ENCODE results near the gene C1QTNF12.

C1QTNF12 gene

GRCh38 chr1:1205769-1206375, 40.6 kb downstream of the C1QTNF12 start:
- Histone ChIP-seq H3K4me3 (ENCODE audit: low read depth in 1 of 2, low read length in 1 of 2) (no peak overlapping the region), H3K4me1 (ENCODE audit: control insufficient read depth in 1 of 2, insufficient read depth in 1 of 2, low read depth in 1 of 2, low read length in 1 of 2) (peaks cover 0 to 3% of the 10 kb centered on the region in 2 experiments), H3K27ac (no peak overlapping the region), H3K9me3 (no peaks in the 10 kb centered on the region), H3K27me3 (peaks cover 97% of the 10 kb centered on the region), H3K36me3 (no peaks in the 10 kb centered on the region)
- TF ChIP-seq CTCF (IDR thresholded peaks at IDR 0.05) = no peak

GRCh38 chr1:1204998-1205768, 41.3 kb downstream of the C1QTNF12 start:
- no peak for TF ChIP-seq CTCF (IDR thresholded peaks at IDR 0.05)
- no peaks in the 10 kb centered on the region for H3K36me3 ChIP-seq
- no peak overlapping the region for H3K4me3 ChIP-seq (ENCODE audit: low read depth in 1 of 2, low read length in 1 of 2)
- no peaks in the 10 kb centered on the region for H3K9me3 ChIP-seq
- no peak overlapping the region for H3K27ac ChIP-seq
- H3K4me1 ChIP-seq (ENCODE audit: control insufficient read depth in 1 of 2, insufficient read depth in 1 of 2, low read depth in 1 of 2, low read length in 1 of 2) = peaks cover 0 to 3% of the 10 kb centered on the region in 2 experiments
- H3K27me3 ChIP-seq = peaks cover 97% of the 10 kb centered on the region

GRCh38 chr1:1204425-1204920, 42.0 kb downstream of the C1QTNF12 start:
- H3K27ac ChIP-seq = no peak overlapping the region

GRCh38 chr1:1203561-1204424, 42.7 kb downstream of the C1QTNF12 start:
- H3K4me3 ChIP-seq (ENCODE audit: low read depth in 1 of 2, low read length in 1 of 2) = no peak overlapping the region
- TF ChIP-seq CTCF (IDR thresholded peaks at IDR 0.05) = no peak
- no peak overlapping the region for H3K27ac ChIP-seq
- H3K36me3 ChIP-seq = no peaks in the 10 kb centered on the region
- peaks cover 97% of the 10 kb centered on the region for H3K27me3 ChIP-seq
- H3K4me1 ChIP-seq (ENCODE audit: control insufficient read depth in 1 of 2, insufficient read depth in 1 of 2, low read depth in 1 of 2, low read length in 1 of 2) = peaks cover 0 to 3% of the 10 kb centered on the region in 2 experiments
- H3K9me3 ChIP-seq = no peaks in the 10 kb centered on the region

More at GRCh38 chr1:1204425-1204920, 42.0 kb downstream of the C1QTNF12 start:
- Histone ChIP-seq H3K9me3 (no peaks in the 10 kb centered on the region), H3K27me3 (peaks cover 97% of the 10 kb centered on the region), H3K4me3 (ENCODE audit: low read depth in 1 of 2, low read length in 1 of 2) (no peak overlapping the region), H3K4me1 (ENCODE audit: control insufficient read depth in 1 of 2, insufficient read depth in 1 of 2, low read depth in 1 of 2, low read length in 1 of 2) (peaks cover 0 to 3% of the 10 kb centered on the region in 2 experiments), H3K36me3 (no peaks in the 10 kb centered on the region)
- TF ChIP-seq CTCF (IDR thresholded peaks at IDR 0.05) = no peak

- Histone ChIP-seq H3K36me3 (no peaks in the 10 kb centered on the region), H3K4me3 (ENCODE audit: low read depth in 1 of 2, low read length in 1 of 2) (no peak overlapping the region), H3K27me3 (peaks cover 91% of the 10 kb centered on the region), H3K27ac (no peak overlapping the region), H3K4me1 (ENCODE audit: control insufficient read depth in 1 of 2, insufficient read depth in 1 of 2, low read depth in 1 of 2, low read length in 1 of 2) (peaks cover 0 to 3% of the 10 kb centered on the region in 2 experiments), H3K9me3 (no peaks in the 10 kb centered on the region)
- TF ChIP-seq CTCF (IDR thresholded peaks at IDR 0.05) = no peak
Measured at GRCh38 chr1:1202831-1203560, 43.5 kb downstream of the C1QTNF12 start.
